Kidney (tissue), 22 donors: ENCODE data around the gene UBD. TPM values are rescaled to one million over a fixed set of nuclear protein-coding genes. Genes with fewer than 3 reads are reported as not detected.

ENCODE experiments used
- DNase-seq, 5 donors: peaks; one replicate each; pipeline ENCODE4 v3.0.0-alpha.2; 2013 to 2020
- FAIRE-seq: peaks from 2 replicates; lab custom pipeline; 2012; peaks lifted over from hg19 to GRCh38; lab: Jason Lieb, UNC
- H3K27ac ChIP-seq, 2 donors: one replicate each; pipeline ENCODE4 v1.7.0; 2013; ENCODE audit warnings: low read depth in 2 of 2, low read length in 2 of 2, inconsistent platforms in 1 of 2
- H3K27me3 ChIP-seq: one replicate; pipeline ENCODE4 v1.7.1; 2013; ENCODE audit warnings: low read length, inconsistent platforms; ENCODE audit not compliant: control insufficient read depth, insufficient read depth
- H3K36me3 ChIP-seq, 3 donors: one replicate each; pipeline versions ENCODE4 v1.7.0 to v1.7.1; 2013; ENCODE audit warnings: low read length in 3 of 3, control low read depth in 1 of 3, inconsistent platforms in 1 of 3; ENCODE audit not compliant: insufficient read depth in 3 of 3, control insufficient read depth in 2 of 3
- H3K4me1 ChIP-seq, 3 donors: one replicate each; pipeline versions ENCODE4 v1.7.0 to v1.7.1; 2013; ENCODE audit warnings: low read length in 3 of 3, inconsistent platforms in 1 of 3, low read depth in 1 of 3; ENCODE audit not compliant: control insufficient read depth in 2 of 3, insufficient read depth in 2 of 3
- H3K4me3 ChIP-seq, 3 donors: one replicate each; pipeline versions ENCODE4 v1.7.0 to v1.8.1; 2013; ENCODE audit warnings: low read length in 3 of 3, control low read depth in 1 of 3, inconsistent platforms in 1 of 3
- H3K9ac ChIP-seq, 3 donors: one replicate each; pipeline versions ENCODE4 v1.7.0 to v1.7.1; 2013; ENCODE audit warnings: low read length in 3 of 3, control low read depth in 1 of 3, inconsistent platforms in 1 of 3
- H3K9me3 ChIP-seq, 3 donors: one replicate each; pipeline versions ENCODE4 v1.7.0 to v1.7.1; 2013; ENCODE audit warnings: low read length in 3 of 3, control low read depth in 1 of 3, inconsistent platforms in 1 of 3; ENCODE audit not compliant: control insufficient read depth in 2 of 3, insufficient read depth in 1 of 3
- CTCF ChIP-seq: IDR thresholded peaks from 3 replicates; pipeline ENCODE4 v1.5.1; 2012; ENCODE audit warnings: mild to moderate bottlenecking, moderate library complexity, borderline replicate concordance; ENCODE audit not compliant: insufficient read depth; ENCODE audit errors: extremely low read depth
- intact Hi-C: fragments of 100-400 bp; cut with DNase I; formaldehyde crosslinking; loops from one replicate; pipeline ENCODE4 v1.11.1; 2022
- long read RNA-seq, 10 donors: library from polyadenylated mRNA in 1 of 10; unstranded in 1 of 10; transcript quantifications; one replicate each; pipeline ENCODE4 v2.0.0 and lab custom pipeline, GENCODE V29; 2021 to 2026
- polyA plus RNA-seq: library from polyadenylated mRNA; stranded (reverse); fragments of 350-450 nt; fragmentation: Illumina TruSeq; extraction: RNeasy Lipid Tissue Mini Kit (QIAGEN cat#74804); gene quantifications from one replicate; pipeline ENCODE4 v1.2.3, GENCODE V29; 2014; ENCODE audit warnings: low read depth, low replicate concordance; ENCODE audit not compliant: insufficient read depth
- total RNA-seq: library from RNA; stranded (reverse); fragmentation: NEBNext Ultra II Directional; extraction: Animal tissue kit (Norgen Biotek cat#: 25700); gene quantifications from one replicate; pipeline ENCODE4 v1.2.1, GENCODE V29; 2021
- donor health status: control.
- donor health status: control.
- donor health status: control.
- donor health status: control.
- donor health status: control.
- donor health status: DM: yes; HTN: yes; CAD: no.
- donor health status: Normal renal cell carcinoma (clear cell type).

Gene UBD
- 33.5 TPM for total RNA-seq
- polyA plus RNA-seq, result 16.9 TPM
- long read RNA-seq, donor 1, result 0 reads
- long read RNA-seq, donor 2, partial matches to known transcripts, result 0 of 1 reads
- long read RNA-seq, donor 2, other reads (novel, unspliced or antisense), result 0 of 1 reads
- long read RNA-seq, donor 3, partial matches to known transcripts, result 0 of 1 reads
- long read RNA-seq, donor 3, other reads (novel, unspliced or antisense), result 0 of 1 reads
- long read RNA-seq, donor 4, result 0 reads
- long read RNA-seq, donor 5, result 0 reads
- long read RNA-seq, donor 6, partial matches to known transcripts, result 0 of 2 reads
- long read RNA-seq, donor 6, other reads (novel, unspliced or antisense), result 0 of 2 reads
- long read RNA-seq, donor 7, transcript UBD-203 (2 exons, 1,087 nt), result major isoform, 15 of 15 reads
- long read RNA-seq, donor 7, partial matches to known transcripts, result 0 of 15 reads
- long read RNA-seq, donor 7, other reads (novel, unspliced or antisense), result 0 of 15 reads
- long read RNA-seq, donor 8, partial matches to known transcripts, result 0 of 1 reads
- long read RNA-seq, donor 8, other reads (novel, unspliced or antisense), result 0 of 1 reads
- long read RNA-seq, donor 9, result 0 reads
- long read RNA-seq, donor 10, result 0 reads

DNA sequence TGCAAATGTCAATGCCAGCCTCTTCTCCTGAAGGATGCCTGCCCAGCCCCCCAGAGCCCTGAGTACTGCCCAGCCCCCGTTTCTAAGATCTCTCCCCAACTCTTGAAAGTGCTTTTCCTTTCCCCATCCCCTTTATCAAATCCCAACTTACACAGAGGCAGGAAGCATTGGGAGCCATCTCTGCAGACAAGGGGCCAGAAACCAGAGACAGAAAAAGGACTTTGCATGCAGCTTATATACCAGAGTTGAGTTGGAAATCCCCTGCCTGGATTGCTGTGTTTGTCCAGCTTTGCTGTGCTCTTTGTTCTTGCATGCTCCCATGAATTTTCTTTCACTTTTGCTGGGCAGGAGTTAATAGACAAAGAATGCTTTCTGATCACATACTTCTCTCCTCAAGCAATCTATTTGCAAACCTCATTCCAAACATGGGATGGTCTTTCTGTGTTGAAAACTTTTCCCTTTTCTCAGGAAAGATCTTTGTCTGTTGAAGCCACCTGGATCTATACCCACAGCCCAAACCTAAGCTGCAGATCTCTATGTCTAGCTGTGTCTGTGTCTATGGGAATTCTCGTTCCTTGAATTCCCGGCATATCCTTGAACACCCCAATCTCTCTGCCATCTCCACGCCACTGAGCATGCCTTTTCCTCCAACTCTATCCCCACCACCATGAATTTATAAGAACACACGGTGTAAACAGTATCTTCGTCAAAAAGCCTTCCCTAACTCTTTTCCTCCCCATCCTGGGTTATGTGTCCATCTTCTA, at the start of gene UBD:
TSS of gene UBD (minus strand) at position 209 of the 764 bp plus-strand sequence. CDS start at position 178, 31 bp downstream.
- DNase-seq, result no peak
- peaks cover 10% of the 10 kb centered on the region for H3K27me3 ChIP-seq
- no peak within 1 kb of the TSS for H3K9ac ChIP-seq
- no peak for FAIRE-seq
- no peaks in the 10 kb centered on the region for H3K4me1 ChIP-seq
- no peak within 1 kb of the TSS for H3K27ac ChIP-seq
- TF ChIP-seq CTCF, result no peak
- intact Hi-C loops, result no loop called here
- no peak within 1 kb of the TSS for H3K4me3 ChIP-seq
- H3K9me3 ChIP-seq, result no peaks in the 10 kb centered on the region
- no peaks in the 10 kb centered on the region for H3K36me3 ChIP-seq

- H3K9ac ChIP-seq, result no peak overlapping the region
- intact Hi-C loops, result no loop called here
- H3K27ac ChIP-seq, result no peak overlapping the region
- H3K9me3 ChIP-seq, result no peaks in the 10 kb centered on the region
- DNase-seq, result no peak
- no peak overlapping the region for H3K4me3 ChIP-seq
- H3K27me3 ChIP-seq, result no peaks in the 10 kb centered on the region
- H3K4me1 ChIP-seq, result no peaks in the 10 kb centered on the region
- no peak for FAIRE-seq
- TF ChIP-seq CTCF, result no peak
- peaks cover 4 to 14% (median 12%) of the 10 kb centered on the region in 3 donors for H3K36me3 ChIP-seq
Measured at GRCh38 chr6:29608131-29608530, 48.6 kb upstream of the UBD start.

- DNase-seq (no peak), FAIRE-seq (no peak)
- Histone ChIP-seq H3K4me3 (no peak overlapping the region), H3K9me3 (no peaks in the 10 kb centered on the region), H3K27ac (no peak overlapping the region), H3K9ac (no peak overlapping the region), H3K36me3 (peaks cover 4 to 14% (median 12%) of the 10 kb centered on the region in 3 donors), H3K27me3 (no peaks in the 10 kb centered on the region), H3K4me1 (no peaks in the 10 kb centered on the region)
- intact Hi-C loops, result no loop called here
- no peak for TF ChIP-seq CTCF
Measured at GRCh38 chr6:29603930-29604329, 44.4 kb upstream of the UBD start.
